ENCODE results near the gene SIRPA.

Gene SIRPA

DNA sequence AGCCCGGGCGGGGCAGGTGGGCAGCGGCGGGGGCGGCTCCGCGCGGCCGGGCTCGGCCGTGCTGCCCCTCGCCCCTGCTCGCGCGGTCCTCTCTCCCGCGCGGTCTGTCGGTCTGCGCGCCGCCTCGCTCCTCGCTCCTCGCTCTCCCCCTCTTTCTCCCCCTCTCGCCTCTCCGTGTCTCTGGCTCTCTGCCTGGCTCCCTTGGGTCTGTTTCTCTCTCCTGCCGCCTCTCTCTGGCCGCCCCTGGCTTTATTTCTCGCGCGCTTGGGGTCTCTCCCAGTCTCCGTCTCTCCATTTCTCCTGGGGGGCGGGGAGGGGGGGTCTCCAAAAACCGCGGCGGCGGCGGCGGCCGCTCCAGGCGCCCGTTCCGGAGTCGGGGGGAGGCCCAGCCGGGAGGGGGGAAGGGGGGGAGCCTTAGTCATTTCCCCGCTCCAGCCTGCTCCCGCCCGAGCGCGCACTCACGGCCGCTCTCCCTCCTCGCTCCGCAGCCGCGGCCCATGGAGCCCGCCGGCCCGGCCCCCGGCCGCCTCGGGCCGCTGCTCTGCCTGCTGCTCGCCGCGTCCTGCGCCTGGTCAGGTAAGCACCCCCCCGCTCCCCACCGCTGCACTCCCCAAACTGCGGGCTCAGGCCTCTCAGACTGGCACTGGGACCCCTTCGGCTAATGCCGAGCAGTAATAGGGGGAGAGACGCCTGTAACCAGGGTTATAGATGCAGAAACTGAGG is at the start of gene SIRPA:
Gene SIRPA, plus strand, starts transcription at position 457 of the 723 bp plus-strand sequence. Its CDS starts 41 bp downstream, at position 498.
- DNase-seq (ENCODE audit: low read depth): peak; percentile 74

GRCh38 chr20:1845701-1846100 is 49.5 kb upstream of the SIRPA start:
- no peak for DNase-seq (ENCODE audit: low read depth)

- no peak for DNase-seq (ENCODE audit: low read depth)
Observed at GRCh38 chr20:1846341-1846740, 48.9 kb upstream of the SIRPA start.

GRCh38 chr20:1846876-1847275 is 48.3 kb upstream of the SIRPA start:
- DNase-seq (ENCODE audit: low read depth): no peak

- DNase-seq (ENCODE audit: low read depth): no peak
Observed at GRCh38 chr20:1847780-1848179, 47.4 kb upstream of the SIRPA start.

DNA sequence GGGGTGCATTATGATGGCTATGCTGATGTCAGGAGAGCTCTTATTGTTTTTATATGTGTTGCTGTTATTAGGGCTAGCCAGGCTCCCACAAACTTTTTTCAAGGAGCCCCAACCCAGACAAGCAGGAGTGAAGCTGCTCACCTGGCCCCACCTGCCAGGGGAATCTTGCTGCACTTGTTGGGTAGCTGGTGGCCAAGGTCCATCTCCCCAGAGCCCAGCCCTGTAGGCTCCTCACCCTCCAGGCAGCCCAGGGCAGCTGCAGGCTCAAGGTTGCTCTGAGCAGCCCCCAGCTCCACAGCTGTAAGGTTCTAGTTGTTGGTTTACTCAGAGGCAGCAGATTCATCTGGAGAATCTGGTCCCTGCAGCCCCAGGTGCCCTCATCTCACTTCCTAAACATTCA is 46.8 kb upstream of the SIRPA start:
- DNase-seq (ENCODE audit: low read depth): no peak

- DNase-seq (ENCODE audit: low read depth): no peak
Observed at GRCh38 chr20:1851396-1851795, 43.8 kb upstream of the SIRPA start.

DNA sequence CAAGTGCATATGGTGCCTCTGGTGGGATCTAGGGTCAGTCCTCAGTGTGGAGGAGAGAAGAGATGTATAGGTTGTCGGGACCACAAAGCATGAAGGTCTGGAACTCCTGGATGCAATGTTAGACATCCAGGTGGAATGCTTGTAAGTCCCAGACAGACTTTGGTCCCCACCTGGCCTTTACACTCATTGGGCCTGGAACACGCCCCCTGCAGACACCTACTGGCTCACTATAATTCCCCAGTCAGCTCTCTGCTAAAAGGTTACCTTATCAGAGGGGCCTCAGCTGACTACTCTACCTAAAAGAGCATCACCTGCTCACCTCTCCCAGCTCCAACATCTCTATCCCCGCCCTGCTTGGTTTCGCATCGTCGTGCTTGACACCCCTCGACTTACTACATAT is 41.7 kb upstream of the SIRPA start:
- no peak for DNase-seq (ENCODE audit: low read depth)

DNA sequence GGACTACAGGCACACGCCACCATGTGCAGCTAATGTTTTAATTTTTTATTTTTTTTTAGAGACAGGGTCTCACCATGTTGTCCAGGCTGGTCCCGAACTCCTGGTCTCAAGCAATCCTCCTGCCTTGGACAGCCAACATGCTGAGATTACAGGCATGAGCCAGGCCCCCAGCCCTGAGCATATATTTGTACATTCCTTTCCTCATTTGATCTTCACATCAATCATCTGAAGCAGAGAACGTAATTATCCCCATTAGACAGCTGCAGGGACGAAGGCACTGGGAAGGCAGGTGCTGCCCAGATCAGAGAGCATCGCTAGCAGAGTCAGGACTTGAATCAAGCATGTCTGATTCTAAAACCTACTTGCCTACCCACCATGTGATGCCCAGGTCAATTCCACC is 41.0 kb upstream of the SIRPA start:
- DNase-seq (ENCODE audit: low read depth): no peak

GRCh38 chr20:1855109-1855508 is 40.1 kb upstream of the SIRPA start:
- DNase-seq (ENCODE audit: low read depth): no peak

- no peak for DNase-seq (ENCODE audit: low read depth)
Observed at GRCh38 chr20:1855690-1856089, 39.5 kb upstream of the SIRPA start.

DNA sequence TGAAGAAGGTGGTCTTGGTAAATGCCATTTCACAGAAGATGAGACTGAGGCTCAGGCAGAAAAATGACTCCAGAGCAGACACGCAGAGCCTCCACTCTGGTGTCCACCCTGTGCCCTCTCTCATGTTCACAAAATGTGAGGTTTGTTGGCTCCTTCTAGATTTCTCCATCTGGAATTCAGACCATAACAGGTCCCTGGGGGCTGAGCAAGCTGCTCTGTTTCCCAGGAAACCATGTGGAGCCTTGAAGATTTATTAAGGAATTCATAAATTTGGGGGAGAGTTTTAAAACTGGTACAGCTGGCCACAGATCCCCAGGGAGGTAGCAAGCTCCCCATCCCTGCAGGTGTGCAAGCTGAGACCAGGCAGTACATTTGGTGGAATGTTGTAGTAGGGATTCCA is 38.8 kb upstream of the SIRPA start:
- DNase-seq (ENCODE audit: low read depth): no peak

- DNase-seq (ENCODE audit: low read depth): no peak
Observed at GRCh38 chr20:1857466-1857865, 37.7 kb upstream of the SIRPA start.

DNA sequence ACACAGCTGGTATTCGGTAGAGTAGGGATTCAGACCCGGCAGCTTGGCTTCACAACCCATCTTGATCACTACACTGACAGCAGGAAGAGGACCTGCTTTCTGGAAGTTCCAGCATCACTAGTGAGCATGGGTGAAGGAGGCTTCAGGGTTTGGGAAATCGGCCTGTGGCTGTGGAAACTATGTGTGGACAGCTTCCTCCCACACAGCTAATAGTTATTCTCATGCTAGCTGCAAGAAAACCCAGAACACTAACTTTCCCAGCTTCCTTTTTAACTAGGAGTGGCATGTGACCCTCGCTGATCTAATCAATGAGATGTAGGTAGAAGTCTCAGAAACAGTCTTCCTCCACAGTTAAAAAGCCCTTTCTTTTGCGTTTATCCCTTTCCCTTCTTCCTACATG is 36.3 kb upstream of the SIRPA start:
- peak; percentile 62 for DNase-seq (ENCODE audit: low read depth)

DNA sequence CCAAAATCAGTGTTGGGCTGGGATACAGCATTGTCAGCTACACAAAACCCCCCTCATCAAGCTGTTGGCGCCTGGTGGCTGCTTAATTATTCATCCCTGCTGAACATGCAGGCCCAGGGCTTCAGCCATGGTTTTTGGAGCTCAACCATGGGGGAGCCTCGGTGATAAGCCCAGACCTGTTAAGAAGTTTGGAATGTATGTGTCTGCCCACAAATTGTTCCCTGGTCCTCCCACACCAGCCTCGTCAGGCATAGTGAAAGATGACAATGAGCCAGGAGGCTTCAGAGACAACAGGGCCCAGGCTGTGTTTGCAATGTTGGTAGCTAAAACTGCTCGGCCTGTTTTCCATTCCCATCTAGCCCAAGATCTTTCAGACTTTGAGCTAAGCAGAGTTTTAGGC is 34.8 kb upstream of the SIRPA start:
- DNase-seq (ENCODE audit: low read depth): peak; percentile 90

- peak; percentile 73 for DNase-seq (ENCODE audit: low read depth)
Observed at GRCh38 chr20:1861347-1861976, 33.7 kb upstream of the SIRPA start.

DNA sequence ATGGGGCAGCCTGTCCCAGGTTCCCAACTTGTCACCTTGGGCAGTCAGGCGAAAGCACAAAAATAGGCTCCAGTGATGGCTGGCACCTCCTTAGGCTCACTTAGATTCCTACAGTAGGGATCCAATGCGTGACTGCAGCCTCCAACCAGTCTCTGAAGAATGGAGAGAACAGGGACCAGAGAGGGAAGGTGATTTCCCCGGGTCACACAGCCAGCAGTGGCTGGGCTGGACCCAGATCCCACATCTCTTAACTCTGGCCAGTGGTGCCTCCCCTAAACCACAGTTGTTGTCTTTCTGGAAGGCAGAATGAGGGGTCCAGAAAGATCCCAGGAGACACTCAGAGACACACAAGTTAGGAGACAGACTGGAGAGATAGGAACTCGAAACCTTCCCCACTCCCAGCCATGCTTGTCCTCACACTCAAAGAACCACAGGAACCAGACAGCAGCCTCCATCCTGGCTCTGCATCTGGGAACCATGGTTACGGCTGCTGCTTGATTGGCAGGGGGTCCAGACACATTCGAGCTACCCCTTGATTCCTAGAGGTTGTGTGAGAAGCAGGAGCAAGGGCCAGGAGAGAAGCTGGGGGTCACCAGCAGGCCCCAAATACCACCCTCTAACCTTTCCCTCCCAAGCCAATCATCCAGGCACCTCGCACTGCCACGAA is 33.1 kb upstream of the SIRPA start:
- no peak for DNase-seq (ENCODE audit: low read depth)

- DNase-seq (ENCODE audit: low read depth): no peak
Observed at GRCh38 chr20:1862663-1863053, 32.5 kb upstream of the SIRPA start.

DNA sequence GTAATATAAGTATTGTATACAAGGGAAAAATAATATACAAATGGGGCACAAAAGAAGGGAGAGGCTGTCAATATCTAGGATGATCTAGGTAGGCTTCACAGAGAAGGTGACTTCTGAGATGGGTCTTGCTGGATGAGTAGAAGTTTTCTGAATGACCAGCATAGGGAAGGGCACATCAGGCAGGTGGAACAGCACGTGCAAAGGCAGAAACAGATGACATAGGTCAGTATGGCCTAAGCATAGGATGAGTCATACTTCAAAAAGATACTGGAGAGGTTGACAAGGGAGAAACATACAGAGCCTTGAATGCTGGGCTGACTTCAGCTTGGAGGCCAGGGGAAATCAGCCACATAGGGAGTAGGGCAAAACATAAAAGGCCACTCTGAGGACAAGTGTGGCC is 31.9 kb upstream of the SIRPA start:
- peak; percentile 53 for DNase-seq (ENCODE audit: low read depth)

DNA sequence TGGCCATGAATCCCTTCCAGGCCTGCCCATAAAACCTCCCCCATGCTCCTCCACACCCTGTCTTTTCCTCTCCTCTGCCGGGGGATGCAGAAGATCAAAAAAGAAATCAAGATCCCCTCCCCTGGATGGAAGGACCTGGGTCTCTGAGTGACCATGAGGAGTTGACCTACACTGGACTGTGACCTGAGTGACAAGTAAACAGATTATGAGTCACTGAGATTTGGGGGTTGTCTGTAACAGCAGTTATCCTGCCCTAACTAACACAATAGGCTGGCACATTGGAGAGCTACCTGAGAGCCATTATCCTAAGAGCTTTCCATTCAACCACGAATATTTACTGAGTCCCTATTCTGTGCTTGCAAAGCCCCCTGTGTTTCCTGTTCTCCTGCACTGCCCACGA is 28.4 kb upstream of the SIRPA start:
- DNase-seq (ENCODE audit: low read depth): no peak

- DNase-seq (ENCODE audit: low read depth): peak; percentile 24
Observed at GRCh38 chr20:1867495-1868260, 27.5 kb upstream of the SIRPA start.

- peak; percentile 81 for DNase-seq (ENCODE audit: low read depth)
Observed at GRCh38 chr20:1868856-1869255, 26.4 kb upstream of the SIRPA start.

DNA sequence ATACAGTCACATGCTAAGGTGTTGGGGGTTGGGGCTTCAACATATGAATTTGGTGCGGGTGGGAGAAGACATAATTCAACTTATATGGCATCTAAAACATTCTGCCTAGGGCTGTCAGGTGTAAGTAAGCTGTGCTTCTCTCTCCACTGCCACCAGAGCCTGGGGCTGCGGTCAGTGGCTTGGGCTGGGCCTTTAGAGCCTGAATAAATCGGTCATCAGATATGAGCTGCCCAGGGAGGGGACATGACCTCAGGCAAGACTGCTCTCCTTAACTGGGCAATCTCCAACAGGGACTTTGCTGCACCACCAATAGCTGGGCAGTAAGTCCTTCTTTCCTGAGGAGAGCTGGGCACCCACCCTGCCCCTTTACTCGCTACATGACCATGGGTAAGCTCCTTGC is 24.9 kb upstream of the SIRPA start:
- DNase-seq (ENCODE audit: low read depth): no peak

Data from amniotic epithelial cell (primary cell).